Non-pigmented ciliary epithelial cell (primary cell): ENCODE results near the gene LIPC.

Experiments used
- DNase-seq: peaks from one replicate; pipeline ENCODE4 v3.0.0-alpha.2; 2010; ENCODE audit warnings: low read depth

LIPC gene

DNA sequence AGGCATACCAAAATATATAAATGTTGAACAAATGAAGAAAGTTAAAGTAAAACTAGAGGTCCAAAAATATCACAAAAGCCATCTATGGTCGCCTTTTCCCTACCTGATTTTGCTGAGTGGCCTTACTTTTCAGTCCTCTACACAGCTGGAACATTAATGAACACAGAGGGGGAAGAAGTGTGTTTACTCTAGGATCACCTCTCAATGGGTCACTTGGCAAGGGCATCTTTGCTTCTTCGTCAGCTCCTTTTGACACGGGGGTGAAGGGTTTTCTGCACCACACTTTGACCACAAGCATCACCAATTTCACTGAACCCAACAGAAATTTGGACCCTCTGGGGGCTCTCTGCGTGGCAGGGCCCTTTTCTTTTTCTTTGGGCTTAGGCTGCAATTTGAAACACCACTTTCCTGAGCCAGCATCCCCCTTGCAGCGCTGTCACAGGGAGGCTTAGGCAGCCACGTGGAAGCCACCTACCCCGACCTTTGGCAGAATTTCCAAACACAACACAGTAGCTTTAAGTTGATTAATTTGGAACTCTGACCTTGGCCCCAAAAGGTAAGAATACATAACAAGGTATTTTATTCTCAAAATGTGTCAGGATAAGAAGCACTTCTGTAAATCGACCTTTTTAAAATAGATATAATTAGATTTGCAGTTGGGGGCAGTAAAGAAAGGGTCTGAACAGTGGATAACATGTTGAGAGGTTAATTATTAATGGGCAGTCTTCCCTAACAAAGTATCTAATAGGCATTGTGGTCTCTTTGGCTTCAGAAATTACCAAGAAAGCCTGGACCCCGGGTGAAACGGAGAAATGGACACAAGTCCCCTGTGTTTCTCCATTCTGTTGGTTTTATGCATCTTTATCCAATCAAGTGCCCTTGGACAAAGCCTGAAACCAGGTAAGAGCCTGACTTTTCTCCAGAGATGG lies at the start of gene LIPC:
Gene LIPC (plus strand): TSS at position 771 of the 929 bp plus-strand sequence. CDS start 42 bp downstream, at position 813.
- DNase-seq = no peak

DNA sequence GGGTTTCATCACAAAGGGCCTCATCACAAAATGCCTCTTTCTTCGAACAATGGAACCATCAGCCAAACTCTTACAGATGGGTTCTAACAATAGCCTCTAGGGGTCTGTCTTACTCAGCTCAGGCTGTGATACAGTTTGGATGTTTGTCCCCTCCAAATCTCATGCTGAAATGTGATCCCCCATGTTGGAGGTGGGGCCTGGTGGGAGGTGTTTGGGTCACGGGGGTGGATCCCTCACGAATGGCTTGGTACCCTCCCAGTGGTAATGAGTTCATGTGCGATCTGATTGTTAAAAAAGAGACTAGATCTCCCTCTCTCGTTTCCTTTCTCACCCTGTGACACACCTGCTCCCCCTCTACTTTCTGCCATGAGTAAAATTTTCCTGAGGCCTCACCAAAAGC lies 47.9 kb upstream of the LIPC start:
- DNase-seq = no peak

DNA sequence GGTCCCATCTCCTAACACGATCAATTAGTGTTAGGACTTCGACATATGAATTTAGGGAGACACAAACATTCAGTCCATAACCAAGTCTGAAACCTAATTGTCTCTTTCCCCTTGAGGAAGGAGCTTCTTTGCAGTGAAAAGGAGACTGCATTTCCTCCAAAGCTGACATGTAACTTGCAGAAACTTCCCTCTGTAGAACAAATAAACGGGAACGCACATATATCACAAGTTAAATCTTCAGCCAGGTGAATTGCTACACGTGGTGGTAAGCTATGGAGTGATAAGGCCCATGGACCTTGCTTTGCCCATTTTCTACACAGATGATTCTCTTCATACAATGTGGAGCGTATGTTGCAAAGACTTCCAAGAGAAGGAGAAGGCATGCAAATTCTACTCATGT lies 47.1 kb upstream of the LIPC start:
- DNase-seq = no peak

DNA sequence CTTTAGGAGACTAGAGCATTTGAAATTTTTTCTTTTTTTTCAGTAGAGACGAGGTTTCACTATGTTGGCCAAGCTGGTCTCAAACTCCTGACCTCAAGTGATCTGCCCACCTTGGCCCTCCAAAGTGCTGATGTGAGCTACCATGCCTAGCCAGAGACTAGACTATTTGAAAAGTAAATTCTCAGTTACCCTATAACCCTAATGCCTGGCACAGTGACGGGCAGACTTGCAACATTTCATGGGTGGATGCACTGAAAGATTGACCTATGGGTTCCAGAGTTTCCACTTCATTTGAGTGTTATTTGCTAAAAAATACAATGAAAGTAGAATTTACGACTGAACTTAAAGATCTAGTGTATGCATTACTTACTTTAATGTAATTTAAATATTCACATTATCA lies 45.7 kb upstream of the LIPC start:
- DNase-seq = no peak

DNA sequence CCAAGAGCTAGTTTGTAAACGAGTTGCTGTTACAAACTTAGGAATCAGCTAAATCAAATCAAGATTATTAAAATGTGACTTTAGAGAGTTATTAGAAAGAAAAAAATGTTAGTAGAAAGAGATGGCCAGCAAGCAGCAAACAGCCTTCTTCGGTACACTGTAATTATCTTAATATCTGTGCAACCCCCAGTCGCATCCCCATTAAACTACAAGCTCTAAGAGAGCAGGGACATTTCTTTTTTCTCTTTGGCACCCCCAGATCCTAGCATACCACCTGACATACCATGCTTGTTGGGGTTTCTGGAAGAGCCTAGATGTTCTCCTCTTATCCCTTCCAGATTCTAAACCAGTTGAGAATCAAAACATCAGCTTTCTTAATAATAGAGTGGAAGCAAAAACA lies 45.1 kb upstream of the LIPC start:
- DNase-seq = no peak

DNA sequence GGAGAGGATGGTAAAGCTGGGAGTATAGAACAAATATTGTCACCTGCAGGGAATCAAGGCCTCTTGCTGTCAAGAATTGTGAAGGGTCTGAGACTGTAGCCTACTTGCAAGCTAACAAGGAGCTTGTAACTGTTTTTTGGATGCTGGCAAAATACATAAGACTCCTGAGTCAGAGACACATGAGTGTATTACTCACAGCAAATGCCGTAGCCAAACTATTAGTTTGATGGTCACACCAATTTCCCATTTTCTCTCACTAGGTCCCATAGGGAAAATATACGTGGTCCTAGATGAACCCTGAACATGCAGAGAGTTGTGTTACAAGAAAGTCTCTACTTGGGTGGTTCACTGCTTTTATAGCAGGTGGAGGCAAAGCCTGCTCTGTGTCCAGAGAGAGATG lies 44.7 kb upstream of the LIPC start:
- no peak for DNase-seq

DNA sequence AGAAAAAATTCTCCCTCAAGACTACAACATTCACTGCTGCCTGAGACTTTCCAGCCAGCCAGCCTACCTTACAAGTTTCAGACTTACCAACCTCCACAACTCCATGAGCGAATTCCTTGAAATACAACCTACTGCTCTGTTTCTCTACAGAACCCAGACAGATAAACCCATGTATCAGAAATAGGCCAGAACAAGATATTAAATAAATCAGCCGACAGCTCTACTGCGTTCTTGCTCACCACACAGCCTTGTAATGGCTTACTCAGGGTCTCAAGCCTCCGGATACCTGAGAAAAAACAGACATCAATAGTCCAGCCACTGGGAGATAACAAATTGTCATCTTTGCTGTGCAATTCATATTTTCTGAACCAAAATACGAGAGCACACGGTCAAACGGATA lies 43.6 kb upstream of the LIPC start:
- no peak for DNase-seq

DNA sequence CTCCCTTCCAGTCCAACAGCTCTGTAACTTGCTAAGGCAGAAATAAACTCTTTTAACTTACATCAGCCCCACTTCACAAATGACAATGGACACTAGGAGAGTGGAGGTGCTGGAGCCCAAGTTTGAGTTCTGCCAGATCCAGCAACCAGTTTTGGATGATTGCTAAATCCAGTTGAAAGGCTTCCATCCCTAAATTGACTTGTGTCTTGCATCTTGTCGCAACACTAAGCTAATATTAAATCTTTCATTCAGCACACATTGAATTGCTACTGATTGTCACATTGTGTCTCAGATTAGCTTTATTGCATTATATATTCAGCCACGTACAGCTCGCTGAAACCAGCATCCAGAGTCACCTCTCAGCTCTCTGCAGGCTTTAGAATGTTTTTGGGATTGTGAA lies 41.7 kb upstream of the LIPC start:
- DNase-seq = no peak

DNA sequence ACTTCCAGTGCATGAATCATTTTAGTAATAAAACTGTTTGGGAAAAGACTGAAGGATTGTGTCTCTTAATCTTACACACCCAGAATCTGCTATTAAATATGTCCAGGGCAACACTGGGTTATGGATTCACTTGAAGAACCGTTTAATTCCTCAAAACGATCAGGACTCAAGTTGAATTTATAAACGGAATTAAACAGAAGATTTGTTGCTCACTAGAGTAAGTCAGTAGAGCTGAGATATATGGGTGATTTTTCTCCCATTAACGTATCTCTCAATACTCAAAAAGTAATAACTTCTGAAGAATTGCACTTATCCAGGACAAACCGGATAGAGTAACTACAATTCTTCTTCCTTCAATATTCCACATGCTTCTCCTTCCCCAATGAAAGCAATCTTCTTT lies 41.1 kb upstream of the LIPC start:
- no peak for DNase-seq

DNA sequence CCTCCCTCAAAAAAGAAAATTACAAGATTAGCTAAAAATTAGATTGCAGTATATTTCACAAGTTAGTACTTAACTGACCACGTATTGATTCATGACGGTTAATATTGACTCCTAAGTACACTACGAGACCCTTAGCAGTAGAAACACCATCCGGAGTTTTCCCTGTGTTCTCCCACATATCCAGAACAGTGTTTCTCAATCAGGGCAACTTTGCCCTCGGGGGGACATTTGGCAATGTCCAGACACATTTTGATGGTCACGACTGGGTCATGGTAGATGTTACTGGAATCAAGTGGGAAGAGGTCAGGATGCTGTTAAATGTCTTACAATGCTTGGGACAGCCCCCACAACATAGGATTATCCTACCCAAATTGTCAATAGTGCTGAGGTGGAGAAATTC lies 40.7 kb upstream of the LIPC start:
- no peak for DNase-seq

DNA sequence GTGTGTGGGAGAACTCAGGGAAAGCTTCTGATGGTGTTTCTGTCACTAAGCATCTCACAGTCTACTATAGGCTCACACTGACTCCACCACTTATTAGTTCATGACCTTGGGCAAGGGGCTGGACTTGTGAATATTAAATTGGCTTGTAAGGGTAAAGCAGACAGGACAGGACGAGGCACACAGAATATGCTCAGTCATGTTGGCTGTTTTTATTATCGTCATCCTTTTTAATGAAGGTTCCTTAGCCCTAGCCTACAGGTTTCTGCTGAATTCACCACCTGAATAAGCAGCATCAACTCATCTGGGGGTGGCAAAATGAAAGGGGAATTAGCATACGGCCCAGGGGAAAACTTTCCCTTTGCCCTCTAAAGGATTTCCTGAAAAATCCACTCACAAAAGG lies 39.6 kb upstream of the LIPC start:
- no peak for DNase-seq

DNA sequence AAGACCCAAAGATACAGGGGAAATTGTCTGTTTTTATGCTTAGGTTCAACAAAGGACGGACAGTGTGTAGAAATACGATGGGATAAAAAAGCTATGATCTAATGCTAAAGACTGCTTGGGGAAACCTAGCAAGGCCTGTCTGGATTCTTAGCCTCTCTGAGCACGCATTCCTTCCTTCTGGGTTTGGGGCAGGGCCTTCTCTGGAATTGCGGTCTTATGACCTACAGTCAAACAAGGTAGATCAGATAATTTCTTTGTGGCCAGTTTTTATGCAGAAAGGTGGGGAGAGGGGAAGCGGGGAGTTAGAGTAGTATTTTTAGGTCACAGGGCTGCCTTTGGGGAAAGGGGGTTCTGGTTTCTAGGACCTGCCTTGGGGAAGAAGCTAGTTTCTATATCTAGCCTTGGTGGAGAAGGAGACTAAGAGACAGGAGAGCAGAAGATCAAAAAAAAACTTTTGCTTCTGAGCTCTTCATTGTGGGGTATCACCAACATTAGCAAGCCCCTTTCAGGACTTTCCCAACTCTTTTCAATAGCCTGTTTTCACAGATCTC lies 39.1 kb upstream of the LIPC start:
- no peak for DNase-seq

DNA sequence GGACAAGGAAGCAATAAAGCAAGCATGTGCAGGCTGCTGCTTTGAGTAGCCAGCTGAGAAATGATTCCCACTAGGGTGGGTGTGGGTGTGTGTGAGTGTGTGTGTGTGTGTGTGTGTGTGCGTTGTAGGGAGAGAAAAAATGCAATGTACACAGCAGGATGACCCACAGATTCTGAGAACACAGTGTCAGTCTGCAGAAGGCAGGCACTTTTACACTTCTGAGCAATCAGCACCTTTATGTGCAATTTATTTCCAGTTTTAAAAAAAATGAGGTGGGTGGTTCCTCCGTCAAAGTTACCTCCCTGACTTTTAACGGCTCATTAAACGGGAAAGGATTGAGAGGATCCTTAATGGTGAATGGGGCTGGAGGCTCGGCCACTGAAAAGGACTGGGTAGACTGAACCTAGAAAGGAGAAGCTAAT lies 38.5 kb upstream of the LIPC start:
- DNase-seq = no peak

DNA sequence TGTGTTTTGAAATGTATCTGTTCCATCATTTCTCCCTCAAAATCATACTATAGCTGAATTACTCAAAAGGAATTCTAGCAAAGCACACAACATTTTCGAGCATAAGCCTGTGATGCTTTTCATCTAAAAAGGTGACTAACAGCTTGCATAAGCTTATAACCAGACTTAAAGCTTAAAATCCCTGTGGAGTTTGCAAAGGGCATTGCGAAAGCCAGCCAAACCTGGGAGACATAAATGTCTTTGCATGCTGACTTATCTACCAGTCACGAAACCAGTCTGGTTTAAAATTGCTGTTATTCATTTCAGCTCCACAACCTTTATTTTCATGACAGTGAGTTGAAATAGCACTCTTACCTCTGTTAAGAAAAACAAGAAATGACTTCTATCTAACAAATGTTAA lies 35.6 kb upstream of the LIPC start:
- DNase-seq = peak; percentile 67

DNA sequence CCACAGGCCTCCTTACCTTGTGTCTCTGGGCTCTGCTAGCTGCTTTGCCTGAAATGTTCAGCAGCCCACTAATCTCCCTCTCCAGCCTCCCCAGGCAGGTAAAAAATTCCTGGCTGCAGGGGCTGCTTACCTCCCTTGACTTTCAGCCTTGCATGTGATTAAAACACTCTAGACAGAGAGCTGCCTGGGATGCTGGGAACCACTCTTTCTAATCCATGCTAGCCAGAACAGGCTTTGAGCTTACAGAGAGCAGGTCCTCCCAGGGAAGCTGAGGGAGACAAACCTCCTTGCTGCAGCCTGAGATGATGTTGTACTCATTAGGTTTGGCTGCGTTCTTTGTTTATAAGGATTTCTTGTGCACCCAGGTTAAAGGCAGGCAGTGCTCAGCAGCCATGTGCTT lies 33.7 kb upstream of the LIPC start:
- DNase-seq = no peak

DNA sequence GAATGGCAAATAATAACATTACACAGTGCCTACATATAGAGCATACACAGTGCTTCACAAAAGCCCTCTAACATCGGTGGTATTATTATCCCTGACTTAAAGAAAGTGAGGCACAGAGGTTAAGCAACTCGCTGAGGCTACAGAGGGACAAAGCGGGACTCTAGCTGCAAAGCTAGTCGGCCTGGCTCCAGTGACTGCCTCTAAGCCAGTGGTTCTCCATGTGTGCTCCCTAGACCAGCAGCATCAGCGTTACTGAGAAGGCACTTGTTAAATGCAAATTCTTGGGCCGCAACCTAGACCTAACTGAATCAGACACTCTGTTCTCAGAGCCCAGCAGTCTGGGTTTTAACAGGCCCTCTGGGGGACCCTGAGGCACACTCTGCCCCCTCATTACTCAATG lies 33.1 kb upstream of the LIPC start:
- DNase-seq = no peak

DNA sequence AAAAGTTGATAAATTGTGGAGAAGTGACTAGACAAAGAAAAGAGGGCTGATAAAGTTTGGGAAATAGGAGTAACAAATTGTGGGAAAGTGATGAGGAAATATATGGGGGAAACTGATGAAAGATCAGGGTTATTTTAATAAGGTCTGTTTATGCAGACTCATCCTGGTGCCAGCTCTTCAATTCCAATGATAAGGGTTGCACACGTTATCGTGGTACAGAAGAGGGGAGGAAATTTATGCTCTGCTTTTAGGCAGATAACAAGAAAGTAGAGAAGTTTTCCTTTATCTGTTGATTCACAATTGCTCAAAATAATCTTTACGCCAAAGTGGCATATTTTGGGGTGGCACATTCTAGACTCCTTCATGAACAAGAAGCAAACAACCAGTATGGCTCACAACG lies 32.1 kb upstream of the LIPC start:
- DNase-seq = no peak

DNA sequence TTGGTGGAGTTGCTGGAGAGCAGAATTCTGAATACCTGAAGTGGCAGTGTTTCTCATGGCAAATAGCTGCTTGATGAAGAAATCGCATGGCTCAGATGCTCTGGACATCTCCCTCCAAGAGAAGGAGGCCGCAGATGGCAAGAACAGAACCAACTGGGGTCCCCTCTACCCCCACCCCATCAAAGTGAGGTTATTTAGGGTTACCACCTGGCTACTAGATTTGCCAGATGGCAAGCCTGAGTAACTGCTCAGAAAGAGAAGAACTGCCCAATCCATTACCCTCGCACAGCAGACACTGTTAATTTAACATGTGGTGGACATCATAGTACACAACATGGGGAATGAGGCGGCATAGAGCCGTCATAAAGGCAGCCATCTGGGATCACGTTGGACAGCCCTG lies 30.5 kb upstream of the LIPC start:
- DNase-seq = no peak

DNA sequence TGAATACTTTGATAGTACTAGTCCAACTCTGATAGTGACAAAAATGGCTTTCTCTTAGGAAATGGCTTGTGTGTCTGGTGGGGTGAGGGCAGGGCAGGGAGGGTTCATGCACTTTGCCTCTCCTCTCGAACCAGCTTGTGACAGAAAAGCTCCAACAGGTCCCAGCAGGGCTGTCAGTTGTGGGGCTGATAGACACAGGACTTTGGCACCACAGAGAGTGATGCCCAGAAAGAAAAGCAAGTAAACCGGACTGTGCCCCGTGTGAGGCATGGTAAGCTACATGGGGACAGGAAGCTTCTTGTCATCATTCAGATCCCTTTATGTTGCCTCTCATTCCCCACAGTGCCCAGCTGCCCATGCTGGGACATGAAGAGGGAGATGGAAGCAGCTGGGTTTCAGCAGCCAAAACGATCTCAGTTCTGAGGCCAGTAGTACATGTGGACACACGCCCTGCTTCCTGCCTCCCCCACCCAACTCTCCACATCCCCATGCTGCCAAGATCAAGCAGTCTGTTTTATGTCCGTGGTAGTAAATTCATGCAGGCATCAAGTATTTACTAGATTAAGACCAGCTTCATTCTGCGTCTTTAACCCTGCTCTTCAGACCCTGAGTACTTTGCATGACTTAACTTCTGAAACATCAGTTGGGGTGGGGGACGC lies 29.7 kb upstream of the LIPC start:
- no peak for DNase-seq

DNA sequence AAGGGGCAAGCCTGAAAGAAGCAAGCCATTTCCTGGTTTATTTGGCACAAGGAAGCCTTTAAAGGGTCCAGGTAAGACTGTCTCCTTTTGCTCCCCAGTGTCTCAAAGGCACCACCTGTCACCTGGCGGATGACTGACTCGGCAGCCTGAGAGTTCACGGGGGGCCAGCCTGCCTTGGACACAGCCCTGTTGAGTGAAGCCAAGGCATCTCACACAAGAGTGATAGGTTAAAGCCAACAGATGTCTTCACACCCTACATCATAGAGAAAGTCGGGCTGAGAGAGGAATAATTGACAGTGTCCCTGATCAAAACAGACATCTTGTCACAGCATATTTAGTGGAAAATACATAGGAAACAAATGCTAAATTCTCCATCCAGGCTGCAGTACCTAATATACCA lies 28.2 kb upstream of the LIPC start:
- DNase-seq = no peak

DNA sequence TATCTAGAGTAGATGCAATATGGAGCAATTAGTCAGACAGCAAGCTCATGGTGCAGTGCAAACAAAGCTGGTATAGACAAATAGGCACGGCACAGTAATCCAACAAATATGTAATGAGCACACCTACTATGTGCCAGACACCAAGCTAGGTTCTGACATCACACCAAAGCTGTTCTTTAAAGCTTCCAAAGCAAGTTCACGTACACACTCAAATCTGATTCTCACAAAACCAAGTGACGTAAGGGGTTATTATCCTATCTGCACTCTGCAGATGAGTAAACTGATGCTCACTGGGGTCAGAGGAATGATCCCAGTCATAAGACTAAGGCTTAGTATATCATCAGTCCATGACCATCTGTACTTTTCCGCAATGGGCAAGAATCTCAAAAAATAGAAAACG lies 27.8 kb upstream of the LIPC start:
- no peak for DNase-seq

DNA sequence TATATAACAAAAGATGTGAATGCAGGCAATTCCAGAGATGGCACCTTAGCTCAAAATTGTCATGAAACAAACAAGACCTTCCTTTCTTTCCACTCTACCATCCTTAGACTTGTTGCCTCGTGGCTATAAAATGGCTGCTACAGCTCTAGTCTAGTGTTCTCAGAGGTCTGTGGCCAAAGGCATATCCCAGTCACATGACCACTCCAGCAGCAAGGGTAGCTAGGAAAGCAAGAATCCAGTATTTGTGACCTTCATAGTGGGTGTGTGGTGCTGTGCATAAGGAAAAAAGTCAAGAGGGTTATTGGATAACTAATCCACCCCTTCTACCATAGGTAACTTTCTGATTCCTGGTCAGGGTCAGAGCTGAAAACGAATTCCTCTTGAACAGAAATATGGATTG lies 27.1 kb upstream of the LIPC start:
- no peak for DNase-seq

DNA sequence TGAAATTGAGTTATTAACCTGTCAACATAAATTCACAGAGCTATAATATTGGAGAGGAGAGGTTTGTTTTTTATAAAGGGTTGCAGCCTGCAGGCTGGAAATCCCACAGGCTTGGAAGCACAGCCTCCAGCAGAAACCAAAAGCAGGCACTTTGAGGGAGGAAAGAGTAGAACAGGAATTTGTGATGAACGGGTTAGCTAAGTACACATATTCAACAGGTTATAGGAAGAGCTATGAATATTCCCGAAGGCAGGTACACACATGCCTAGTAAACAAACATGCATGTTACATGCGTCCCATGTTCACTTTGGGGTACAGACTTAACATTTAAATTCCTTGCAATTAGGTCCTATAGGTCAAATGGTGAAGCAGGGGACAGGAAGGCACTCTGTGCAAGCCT lies 25.9 kb upstream of the LIPC start:
- DNase-seq = no peak
